HUES64 (cell line): ENCODE results near the gene RERE.

ENCODE experiments used
- H3K27ac ChIP-seq: 2 replicates; pipeline ENCODE4 v1.7.0; 2013; ENCODE audit warnings: low read depth, low read length, inconsistent platforms
- H3K27me3 ChIP-seq: 2 replicates; pipeline ENCODE4 v1.6.1; 2013; ENCODE audit warnings: mild to moderate bottlenecking, low read length; ENCODE audit not compliant: insufficient read depth
- H3K36me3 ChIP-seq: 2 replicates; pipeline ENCODE4 v1.6.1; 2013; ENCODE audit warnings: mild to moderate bottlenecking, low read length; ENCODE audit not compliant: insufficient read depth
- H3K4me1 ChIP-seq: 2 replicates; pipeline ENCODE4 v1.6.1; 2013; ENCODE audit warnings: mild to moderate bottlenecking, low read length, moderate library complexity; ENCODE audit not compliant: insufficient read depth
- H3K4me3 ChIP-seq: 2 replicates; pipeline ENCODE4 v1.5.1; 2013; ENCODE audit warnings: mild to moderate bottlenecking, low read length, moderate library complexity
- H3K9ac ChIP-seq: 2 replicates; pipeline ENCODE4 v1.6.1; 2013; ENCODE audit warnings: mild to moderate bottlenecking, low read depth, low read length
- H3K9me3 ChIP-seq: 2 replicates; pipeline ENCODE4 v1.6.1; 2013; ENCODE audit warnings: low read depth, low read length; ENCODE audit not compliant: insufficient read depth
- WGBS: fragments of 150-250, 120-280 bp; methylation state at CpG from one replicate; pipeline ENCODE4 v1.1.7; 2013; ENCODE audit warnings: missing lambda C conversion rate; 5-methylcytosine and 5-hydroxymethylcytosine counted together

Gene RERE

GRCh38 chr1:8547791-8548190, 269.6 kb downstream of the RERE start:
- peaks cover 25% of the 10 kb centered on the region for H3K36me3 ChIP-seq
- H3K4me1 ChIP-seq, result peaks cover 21% of the 10 kb centered on the region
- no peak overlapping the region for H3K4me3 ChIP-seq
- H3K27ac ChIP-seq, result no peak overlapping the region
- H3K9me3 ChIP-seq, result no peaks in the 10 kb centered on the region; the same call in 1 of the 2 replicates
- no peak overlapping the region for H3K9ac ChIP-seq
- whole genome bisulfite sequencing, result 97% methylated on average over 3 of the region's 4 CpGs
- no peaks in the 10 kb centered on the region for H3K27me3 ChIP-seq

- Histone ChIP-seq H3K9me3 (no peaks in the 10 kb centered on the region; the same call in 1 of the 2 replicates), H3K4me3 (no peak overlapping the region), H3K9ac (no peak overlapping the region), H3K27ac (no peak overlapping the region), H3K27me3 (no peaks in the 10 kb centered on the region), H3K36me3 (peaks cover 38% of the 10 kb centered on the region), H3K4me1 (no peaks in the 10 kb centered on the region; the same call in 1 of the 2 replicates)
- WGBS, result 91% methylated on average over 6 of the region's 6 CpGs
These were observed 272.4 kb downstream of the RERE start for GRCh38 chr1:8545078-8545477.

- no peak overlapping the region for H3K27ac ChIP-seq
- no peak overlapping the region for H3K4me3 ChIP-seq
- WGBS, result 97% methylated on average over 1 of the region's 1 CpG
- no peaks in the 10 kb centered on the region; the same call in 1 of the 2 replicates for H3K4me1 ChIP-seq
- H3K27me3 ChIP-seq, result no peaks in the 10 kb centered on the region
- H3K36me3 ChIP-seq, result peaks cover 37% of the 10 kb centered on the region
- no peaks in the 10 kb centered on the region; the same call in 1 of the 2 replicates for H3K9me3 ChIP-seq
- H3K9ac ChIP-seq, result no peak overlapping the region
These were observed 272.8 kb downstream of the RERE start for GRCh38 chr1:8544644-8545043.

- no peak overlapping the region for H3K4me3 ChIP-seq
- no peak overlapping the region for H3K9ac ChIP-seq
- no peaks in the 10 kb centered on the region; the same call in 1 of the 2 replicates for H3K9me3 ChIP-seq
- no peaks in the 10 kb centered on the region for H3K27me3 ChIP-seq
- H3K27ac ChIP-seq, result no peak overlapping the region
- peaks cover 41% of the 10 kb centered on the region for H3K36me3 ChIP-seq
- no peaks in the 10 kb centered on the region; the same call in 1 of the 2 replicates for H3K4me1 ChIP-seq
These were observed 273.5 kb downstream of the RERE start for GRCh38 chr1:8543965-8544364.

GRCh38 chr1:8541961-8542521, 275.4 kb downstream of the RERE start:
- Histone ChIP-seq H3K36me3 (peaks cover 49% of the 10 kb centered on the region), H3K27ac (no peak overlapping the region)
- 92% methylated on average over 8 of the region's 8 CpGs for WGBS

GRCh38 chr1:8540971-8541370, 276.5 kb downstream of the RERE start:
- H3K36me3 ChIP-seq, result peaks cover 52% of the 10 kb centered on the region
- H3K27ac ChIP-seq, result no peak overlapping the region
- WGBS, result no CpG with 5 or more reads among the region's 1 CpG
- no peak overlapping the region for H3K9ac ChIP-seq
- no peaks in the 10 kb centered on the region; the same call in 1 of the 2 replicates for H3K9me3 ChIP-seq
- no peak overlapping the region for H3K4me3 ChIP-seq
- H3K4me1 ChIP-seq, result no peaks in the 10 kb centered on the region; the same call in 1 of the 2 replicates
- H3K27me3 ChIP-seq, result no peaks in the 10 kb centered on the region

More at GRCh38 chr1:8541961-8542521, 275.4 kb downstream of the RERE start:
- H3K4me3 ChIP-seq, result no peak overlapping the region
- H3K27me3 ChIP-seq, result no peaks in the 10 kb centered on the region
- no peak overlapping the region for H3K9ac ChIP-seq
- no peaks in the 10 kb centered on the region; the same call in 1 of the 2 replicates for H3K4me1 ChIP-seq
- no peaks in the 10 kb centered on the region; the same call in 1 of the 2 replicates for H3K9me3 ChIP-seq

- Histone ChIP-seq H3K36me3 (peaks cover 52% of the 10 kb centered on the region), H3K4me1 (no peaks in the 10 kb centered on the region; the same call in 1 of the 2 replicates), H3K9me3 (no peaks in the 10 kb centered on the region; the same call in 1 of the 2 replicates), H3K4me3 (no peak overlapping the region), H3K9ac (no peak overlapping the region), H3K27ac (no peak overlapping the region), H3K27me3 (no peaks in the 10 kb centered on the region)
- 80% methylated on average over 3 of the region's 3 CpGs for WGBS
These were observed 277.0 kb downstream of the RERE start for GRCh38 chr1:8540261-8540941.

GRCh38 chr1:8539683-8540082, 277.8 kb downstream of the RERE start:
- H3K27ac ChIP-seq, result no peak overlapping the region
- H3K4me1 ChIP-seq, result no peaks in the 10 kb centered on the region; the same call in 1 of the 2 replicates
- no peak overlapping the region for H3K4me3 ChIP-seq
- WGBS, result 93% methylated on average over 4 of the region's 4 CpGs
- H3K27me3 ChIP-seq, result no peaks in the 10 kb centered on the region
- no peaks in the 10 kb centered on the region; the same call in 1 of the 2 replicates for H3K9me3 ChIP-seq
- H3K36me3 ChIP-seq, result peaks cover 45% of the 10 kb centered on the region
- no peak overlapping the region for H3K9ac ChIP-seq

GRCh38 chr1:8538502-8538901, 278.9 kb downstream of the RERE start:
- H3K36me3 ChIP-seq, result peaks cover 36% of the 10 kb centered on the region
- no peak overlapping the region for H3K4me3 ChIP-seq
- no peak overlapping the region for H3K9ac ChIP-seq
- 94% methylated on average over 2 of the region's 3 CpGs for WGBS
- H3K9me3 ChIP-seq, result no peaks in the 10 kb centered on the region
- no peaks in the 10 kb centered on the region; the same call in 1 of the 2 replicates for H3K4me1 ChIP-seq
- no peaks in the 10 kb centered on the region for H3K27me3 ChIP-seq
- H3K27ac ChIP-seq, result no peak overlapping the region

GRCh38 chr1:8537991-8538390, 279.4 kb downstream of the RERE start:
- Histone ChIP-seq H3K9ac (no peak overlapping the region), H3K27ac (no peak overlapping the region), H3K4me3 (no peak overlapping the region), H3K36me3 (peaks cover 36% of the 10 kb centered on the region), H3K27me3 (no peaks in the 10 kb centered on the region), H3K4me1 (no peaks in the 10 kb centered on the region), H3K9me3 (no peaks in the 10 kb centered on the region)
- WGBS, result 83% methylated on average over 2 of the region's 2 CpGs

GRCh38 chr1:8536515-8536914, 280.9 kb downstream of the RERE start:
- Histone ChIP-seq H3K9me3 (no peaks in the 10 kb centered on the region), H3K27me3 (no peaks in the 10 kb centered on the region), H3K36me3 (peaks cover 29% of the 10 kb centered on the region), H3K4me1 (no peaks in the 10 kb centered on the region), H3K9ac (no peak overlapping the region), H3K27ac (no peak overlapping the region), H3K4me3 (no peak overlapping the region)
- WGBS, result 93% methylated on average over 2 of the region's 2 CpGs
